IMR-90 (cell line): Measurements from ENCODE around the gene CSK. TPM values are rescaled to one million over a fixed set of nuclear protein-coding genes. Genes with fewer than 3 reads are reported as not detected.

Experiments
- ATAC-seq: fragments of 200-7000 bp; cut with Tn5 transposase; 2 replicates; pipeline ENCODE4 v1.9.1; 2020; ENCODE audit warnings: low read depth, mild to moderate bottlenecking, moderate library complexity
- BruUV-seq: library from RNA; stranded (reverse); fragments of 400-500 nt; replicated peaks from 2 replicates; lab custom pipeline; 2021; lab: Mats Ljungman, UMichigan
- CTCF ChIA-PET: fragments of 300-600 bp; formaldehyde crosslinking; extraction: SDS; loops from one replicate; lab custom pipeline; 2021; ENCODE audit warnings: antibody characterized with exemption; lab: Yijun Ruan, JAX
- POLR2A ChIA-PET: fragments of 300-600 bp; sonication (Branson Sonifier 250); formaldehyde crosslinking; loops from one replicate; lab custom pipeline; 2022; ENCODE audit warnings: antibody characterized with exemption; ENCODE audit not compliant: unreplicated experiment; lab: Charles Lee
- DNase-seq: peaks from one replicate; pipeline ENCODE4 v3.0.0; 2013
- H2AFZ ChIP-seq: replicated peaks from 2 replicates; pipeline ENCODE3; 2013; ENCODE audit warnings: low read length, mild to moderate bottlenecking; ENCODE audit not compliant: poor library complexity
- H2AK5ac ChIP-seq: 2 replicates; pipeline ENCODE4 v1.6.1; 2013; ENCODE audit warnings: low read depth, low read length, inconsistent platforms
- H2AK9ac ChIP-seq: replicated peaks from 2 replicates; pipeline ENCODE3; 2013; ENCODE audit warnings: mild to moderate bottlenecking, low read depth, low read length, moderate library complexity; ENCODE audit not compliant: poor library complexity
- H2BK120ac ChIP-seq: 2 replicates; pipeline ENCODE4 v1.6.1; 2013; ENCODE audit warnings: low read depth, low read length, inconsistent platforms
- H2BK15ac ChIP-seq: 3 replicates; pipeline ENCODE4 v1.6.1; 2013; ENCODE audit warnings: low read depth, low read length, inconsistent platforms
- H2BK20ac ChIP-seq: 2 replicates; pipeline ENCODE4 v1.6.1; 2013; ENCODE audit warnings: low read depth, mild to moderate bottlenecking, inconsistent platforms, low read length, moderate library complexity
- H2BK5ac ChIP-seq: 2 replicates; pipeline ENCODE4 v1.6.1; 2013; ENCODE audit warnings: mild to moderate bottlenecking, low read depth, low read length, inconsistent platforms; ENCODE audit not compliant: poor library complexity, severe bottlenecking
- H3K14ac ChIP-seq: replicated peaks from 2 replicates; pipeline ENCODE4 v1.6.1; 2013; ENCODE audit warnings: low read depth, low read length, inconsistent platforms
- H3K18ac ChIP-seq: 2 replicates; pipeline ENCODE4 v1.6.1; 2013; ENCODE audit warnings: low read depth, low read length, control low read depth
- H3K23ac ChIP-seq: 2 replicates; pipeline ENCODE4 v1.6.1; 2013; ENCODE audit warnings: low read depth, low read length, inconsistent platforms
- H3K27ac ChIP-seq: 2 replicates; pipeline ENCODE4 v1.5.1; 2013; ENCODE audit warnings: mild to moderate bottlenecking, control low read depth, low read length; ENCODE audit not compliant: insufficient read depth
- H3K27me3 ChIP-seq: 2 replicates; pipeline ENCODE4 v1.6.1; 2013; ENCODE audit warnings: low read length; ENCODE audit not compliant: control insufficient read depth, insufficient read depth
- H3K36me3 ChIP-seq: 2 replicates; pipeline ENCODE4 v1.6.1; 2013; ENCODE audit warnings: low read length, mixed read lengths; ENCODE audit not compliant: control insufficient read depth, insufficient read depth
- H3K4ac ChIP-seq: 2 replicates; pipeline ENCODE4 v1.6.1; 2013; ENCODE audit warnings: low read depth, low read length, inconsistent platforms
- H3K4me1 ChIP-seq: 2 replicates; pipeline ENCODE4 v1.6.1; 2013; ENCODE audit warnings: low read length, mixed read lengths; ENCODE audit not compliant: control insufficient read depth, insufficient read depth
- H3K4me2 ChIP-seq: 2 replicates; pipeline ENCODE4 v1.6.1; 2013; ENCODE audit warnings: low read depth, mild to moderate bottlenecking, control low read depth, low read length, moderate library complexity
- H3K4me3 ChIP-seq: 2 replicates; pipeline ENCODE4 v1.5.1; 2013; ENCODE audit warnings: low read depth, mild to moderate bottlenecking, control low read depth, low read length, moderate library complexity; ENCODE audit not compliant: insufficient read depth
- H3K56ac ChIP-seq: 2 replicates; pipeline ENCODE4 v1.6.1; 2013; ENCODE audit warnings: low read length, inconsistent platforms; ENCODE audit not compliant: insufficient read depth; ENCODE audit errors: extremely low read depth
- H3K79me1 ChIP-seq, 2 experiments: 2 replicates each; pipeline ENCODE4 v1.6.1; 2013; ENCODE audit warnings: low read length in 2 of 2, inconsistent platforms in 1 of 2, low read depth in 1 of 2
- H3K9ac ChIP-seq: 2 replicates; pipeline ENCODE4 v1.6.1; 2013; ENCODE audit warnings: low read depth, low read length, control low read depth
- H3K9me1 ChIP-seq: 2 replicates; pipeline ENCODE4 v1.6.1; 2013; ENCODE audit warnings: low read length, inconsistent platforms; ENCODE audit not compliant: insufficient read depth
- H3K9me3 ChIP-seq: 2 replicates; pipeline ENCODE4 v1.6.1; 2013; ENCODE audit warnings: low read length; ENCODE audit not compliant: control insufficient read depth, insufficient read depth
- H4K20me1 ChIP-seq: 2 replicates; pipeline ENCODE4 v1.6.1; 2013; ENCODE audit warnings: low read length, inconsistent platforms; ENCODE audit not compliant: insufficient read depth
- H4K5ac ChIP-seq: 2 replicates; pipeline ENCODE4 v1.6.1; 2013; ENCODE audit warnings: mild to moderate bottlenecking, low read depth, low read length, control low read depth
- H4K8ac ChIP-seq, 2 experiments: 2 replicates each; pipeline ENCODE4 v1.6.1; 2013; ENCODE audit warnings: low read depth in 2 of 2, low read length in 2 of 2, control low read depth in 1 of 2, inconsistent platforms in 1 of 2
- H4K91ac ChIP-seq: 2 replicates; pipeline ENCODE4 v1.6.1; 2013; ENCODE audit warnings: low read depth, low read length, inconsistent platforms; ENCODE audit not compliant: insufficient read depth
- CEBPB ChIP-seq: IDR thresholded peaks from 2 replicates; pipeline ENCODE4 v1.6.1; 2012; ENCODE audit warnings: low read depth, low read length, improper control_type of control experiment
- CHD1 ChIP-seq: IDR thresholded peaks from 2 replicates; pipeline ENCODE4 v1.6.1; 2012; ENCODE audit warnings: low read depth, low read length, improper control_type of control experiment
- FOS ChIP-seq: fragments of 150-350 bp; IDR thresholded peaks from 2 replicates; pipeline ENCODE4 v1.6.1; 2016; ENCODE audit warnings: low read depth, low read length
- MAFK ChIP-seq: IDR thresholded peaks from 2 replicates; pipeline ENCODE4 v1.6.1; 2012; ENCODE audit warnings: low read depth, low read length, improper control_type of control experiment
- MAZ ChIP-seq: IDR thresholded peaks from 2 replicates; pipeline ENCODE4 v1.6.1; 2012; ENCODE audit warnings: low read depth, mild to moderate bottlenecking, low read length, improper control_type of control experiment, moderate library complexity, borderline replicate concordance
- MXI1 ChIP-seq: IDR thresholded peaks from 2 replicates; pipeline ENCODE4 v1.6.1; 2012; ENCODE audit warnings: low read depth, mild to moderate bottlenecking, low read length, moderate library complexity, borderline replicate concordance
- NFE2L2 ChIP-seq: fragments of 150-350 bp; IDR thresholded peaks from 2 replicates; pipeline ENCODE4 v1.6.1; 2016; ENCODE audit warnings: low read depth, mild to moderate bottlenecking, low read length
- RAD21 ChIP-seq: IDR thresholded peaks from 2 replicates; pipeline ENCODE4 v1.6.1; 2012; ENCODE audit warnings: low read length, improper control_type of control experiment
- RFX5 ChIP-seq: IDR thresholded peaks from 2 replicates; pipeline ENCODE4 v1.8.0; 2012; ENCODE audit warnings: low read depth, mild to moderate bottlenecking, low read length, moderate library complexity
- SMC3 ChIP-seq: fragments of 150-350 bp; IDR thresholded peaks from 2 replicates; pipeline ENCODE4 v1.6.1; 2016; ENCODE audit warnings: low read depth, mild to moderate bottlenecking, antibody characterized with exemption, low read length, moderate library complexity
- WGBS, 2 experiments: methylation state at CpG; one replicate each; pipeline versions ENCODE4 v1.1.5 to v1.1.7; 2013; ENCODE audit warnings: missing lambda C conversion rate in 2 of 2; ENCODE audit not compliant: insufficient read length in 1 of 2; ENCODE audit errors: extremely low coverage in 2 of 2; 5-methylcytosine and 5-hydroxymethylcytosine counted together
- dilution Hi-C: fragments of 300-500 bp; cut with HindIII; formaldehyde crosslinking; loops from one replicate; pipeline ENCODE4 v1.14.3; 2018; ENCODE audit warnings: low sequenced_read_pairs; ENCODE audit not compliant: unreplicated experiment
- in situ Hi-C: fragments of 300-500 bp; cut with MboI; formaldehyde crosslinking; loops from 3 replicates; pipeline ENCODE4 v1.14.3; 2019; ENCODE audit warnings: low sequenced_read_pairs, inconsistent platforms, mixed read lengths
- intact Hi-C: fragments of 100-400 bp; cut with micrococcal nuclease; formaldehyde crosslinking; loops from 2 replicates; pipeline ENCODE4 v1.10.0; 2022
- polyA plus RNA-seq, 3 experiments: library from polyadenylated mRNA; depleted of rRNA; stranded (reverse); fragments of >200 nt; gene quantifications; 2 replicates each; pipeline ENCODE4 v1.2.3, GENCODE V29; 2012; ENCODE audit warnings: low replicate concordance in 1 of 3
- total RNA-seq: library from RNA; depleted of rRNA; stranded (reverse); fragments of >200 nt; gene quantifications from 2 replicates; pipeline ENCODE4 v1.2.3, GENCODE V29; 2012
- TF ChIP-seq, protein P1 (sequence below): conservative IDR thresholded peaks from 2 replicates; pipeline ENCODE4 v1.5.1; 2012; ENCODE audit warnings: mild to moderate bottlenecking, low read depth, low read length, improper control_type of control experiment

The CSK gene
- total and polyA plus RNA-seq, 2 of the 4 experiments (the other 2 are of a cell fraction), result 10.8 to 54.0 TPM

DNA sequence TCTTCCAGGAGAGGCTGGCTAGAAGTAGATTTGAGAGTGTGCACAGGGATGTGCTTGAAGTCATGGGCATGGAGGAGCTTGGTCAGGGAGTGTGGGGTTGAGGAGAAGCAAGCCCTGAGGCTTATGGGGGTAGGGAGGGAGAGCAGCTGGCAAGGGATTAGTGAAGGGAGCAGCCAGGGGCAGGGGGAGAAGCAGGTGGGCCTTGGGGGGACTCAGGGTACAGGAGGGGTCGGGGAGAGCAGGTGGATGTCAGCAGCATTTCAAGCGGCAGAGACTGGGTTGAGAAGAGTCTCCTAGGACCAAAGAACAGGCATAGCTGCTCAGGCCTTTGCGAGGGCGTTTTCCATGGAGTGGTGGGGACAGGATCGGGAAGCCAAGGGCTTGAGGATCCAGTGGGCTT lies 27.4 kb downstream of the CSK start:
- ChIA-PET CTCF (interaction anchor here (0.9 kb wide), 1 partner anchor 26 kb away, joined by 3 read pairs; no protein-coding TSS in a partner anchor), POLR2A (no interaction called here)
- intact Hi-C loops, result no loop called here
- Histone ChIP-seq H2BK15ac (no peak overlapping the region), H3K4ac (no peak overlapping the region), H4K91ac (no peak overlapping the region), H3K14ac (no peak overlapping the region; the same call in none of the 2 replicates), H4K8ac (no peak overlapping the region), H3K9me3 (no peaks in the 10 kb centered on the region), H2BK120ac (no peak overlapping the region), H3K4me2 (no peak overlapping the region), H3K56ac (no peak overlapping the region), H3K23ac (no peak overlapping the region), H3K18ac (no peak overlapping the region), H2BK20ac (peak overlapping the region; percentile 42; the same call in 1 of the 2 replicates), H2BK5ac (no peak overlapping the region), H3K4me1 (no peaks in the 10 kb centered on the region), H3K9ac (no peak overlapping the region), H3K79me1 (no peaks in the 10 kb centered on the region; a peak in 1 of 4 replicates), H3K27me3 (peaks cover 3% of the 10 kb centered on the region; the same call in 1 of the 2 replicates), H2AK9ac (peak overlapping the region; percentile 3), H2AK5ac (peak overlapping the region; percentile 43; the same call in 1 of the 2 replicates), H3K4me3 (no peak overlapping the region), H3K36me3 (peaks cover under 1% of the 10 kb centered on the region; the same call in 1 of the 2 replicates), H3K27ac (no peak overlapping the region), H2AFZ (no peak overlapping the region), H3K9me1 (peaks cover 5% of the 10 kb centered on the region), H4K20me1 (peaks cover 5% of the 10 kb centered on the region; the same call in 1 of the 2 replicates), H4K5ac (no peak overlapping the region)
- in situ Hi-C loops, result no loop called here
- DNase-seq (no peak), ATAC-seq (no peak)
- WGBS, 2 experiments, result 100% methylated on average over 2 of the region's 5 CpGs; no CpG with 5 or more reads in 1 of the 2 experiments
- TF ChIP-seq CHD1, result no peak
- no peak for TF ChIP-seq CEBPB
- TF ChIP-seq, protein P1, sequence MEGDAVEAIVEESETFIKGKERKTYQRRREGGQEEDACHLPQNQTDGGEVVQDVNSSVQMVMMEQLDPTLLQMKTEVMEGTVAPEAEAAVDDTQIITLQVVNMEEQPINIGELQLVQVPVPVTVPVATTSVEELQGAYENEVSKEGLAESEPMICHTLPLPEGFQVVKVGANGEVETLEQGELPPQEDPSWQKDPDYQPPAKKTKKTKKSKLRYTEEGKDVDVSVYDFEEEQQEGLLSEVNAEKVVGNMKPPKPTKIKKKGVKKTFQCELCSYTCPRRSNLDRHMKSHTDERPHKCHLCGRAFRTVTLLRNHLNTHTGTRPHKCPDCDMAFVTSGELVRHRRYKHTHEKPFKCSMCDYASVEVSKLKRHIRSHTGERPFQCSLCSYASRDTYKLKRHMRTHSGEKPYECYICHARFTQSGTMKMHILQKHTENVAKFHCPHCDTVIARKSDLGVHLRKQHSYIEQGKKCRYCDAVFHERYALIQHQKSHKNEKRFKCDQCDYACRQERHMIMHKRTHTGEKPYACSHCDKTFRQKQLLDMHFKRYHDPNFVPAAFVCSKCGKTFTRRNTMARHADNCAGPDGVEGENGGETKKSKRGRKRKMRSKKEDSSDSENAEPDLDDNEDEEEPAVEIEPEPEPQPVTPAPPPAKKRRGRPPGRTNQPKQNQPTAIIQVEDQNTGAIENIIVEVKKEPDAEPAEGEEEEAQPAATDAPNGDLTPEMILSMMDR, result no peak
- TF ChIP-seq MAFK, result no peak
- no peak for TF ChIP-seq SMC3
- TF ChIP-seq RAD21, result no peak
- TF ChIP-seq FOS, result no peak
- no peak for TF ChIP-seq MAZ
- TF ChIP-seq MXI1, result no peak
- TF ChIP-seq NFE2L2, result no peak
- no peak for TF ChIP-seq RFX5
- dilution Hi-C loops, result no loop called here
- BruUV-seq, result no TSS peak
